LNCAP (cell line): Measurements from ENCODE around the gene LSMEM2.

ENCODE experiments used
- TF ChIP-seq, protein P1 (sequence below): fragments of 450-650 bp; IDR thresholded peaks from 2 replicates; pipeline ENCODE4 v1.5.1; 2017; ENCODE audit warnings: mild to moderate bottlenecking

LSMEM2 gene

DNA sequence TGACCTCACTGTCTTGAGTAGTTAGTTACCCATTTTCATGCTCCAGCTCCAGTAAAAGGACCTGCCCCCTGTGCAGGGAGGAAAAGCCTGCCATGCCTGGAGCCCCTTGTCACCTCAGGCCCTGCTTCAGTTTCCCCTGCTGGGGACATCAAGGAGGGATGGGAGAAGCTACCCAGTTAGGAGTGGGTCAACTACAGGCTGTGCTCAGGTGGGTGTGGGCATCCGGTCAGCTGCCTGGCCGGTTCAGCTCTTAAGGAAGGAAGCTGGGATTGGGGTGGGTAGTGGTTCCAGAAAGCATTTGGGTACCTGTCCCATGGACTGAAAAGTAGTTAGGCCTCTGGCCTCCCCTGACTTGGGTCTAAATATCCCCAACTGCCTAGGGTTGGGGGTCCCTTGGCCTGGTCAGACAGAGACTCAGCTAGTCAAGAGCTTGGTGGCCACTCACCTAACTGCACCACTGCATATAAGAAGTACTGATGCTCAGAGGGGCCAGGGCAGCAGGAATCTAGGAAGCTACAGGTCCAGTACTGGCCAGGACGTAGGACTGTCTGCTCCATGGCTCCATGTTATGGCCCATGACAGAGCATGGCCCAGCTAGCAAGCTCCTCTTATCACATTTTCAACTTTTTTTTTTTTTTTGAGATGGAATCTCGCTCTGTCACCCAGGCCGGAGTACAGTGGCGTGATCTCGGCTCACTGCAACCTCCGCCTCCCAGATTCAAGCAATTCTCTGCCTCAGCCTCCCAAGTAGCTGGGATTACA, 549 bp downstream of the LSMEM2 start:
- TF ChIP-seq, protein P1, sequence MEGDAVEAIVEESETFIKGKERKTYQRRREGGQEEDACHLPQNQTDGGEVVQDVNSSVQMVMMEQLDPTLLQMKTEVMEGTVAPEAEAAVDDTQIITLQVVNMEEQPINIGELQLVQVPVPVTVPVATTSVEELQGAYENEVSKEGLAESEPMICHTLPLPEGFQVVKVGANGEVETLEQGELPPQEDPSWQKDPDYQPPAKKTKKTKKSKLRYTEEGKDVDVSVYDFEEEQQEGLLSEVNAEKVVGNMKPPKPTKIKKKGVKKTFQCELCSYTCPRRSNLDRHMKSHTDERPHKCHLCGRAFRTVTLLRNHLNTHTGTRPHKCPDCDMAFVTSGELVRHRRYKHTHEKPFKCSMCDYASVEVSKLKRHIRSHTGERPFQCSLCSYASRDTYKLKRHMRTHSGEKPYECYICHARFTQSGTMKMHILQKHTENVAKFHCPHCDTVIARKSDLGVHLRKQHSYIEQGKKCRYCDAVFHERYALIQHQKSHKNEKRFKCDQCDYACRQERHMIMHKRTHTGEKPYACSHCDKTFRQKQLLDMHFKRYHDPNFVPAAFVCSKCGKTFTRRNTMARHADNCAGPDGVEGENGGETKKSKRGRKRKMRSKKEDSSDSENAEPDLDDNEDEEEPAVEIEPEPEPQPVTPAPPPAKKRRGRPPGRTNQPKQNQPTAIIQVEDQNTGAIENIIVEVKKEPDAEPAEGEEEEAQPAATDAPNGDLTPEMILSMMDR = no peak

DNA sequence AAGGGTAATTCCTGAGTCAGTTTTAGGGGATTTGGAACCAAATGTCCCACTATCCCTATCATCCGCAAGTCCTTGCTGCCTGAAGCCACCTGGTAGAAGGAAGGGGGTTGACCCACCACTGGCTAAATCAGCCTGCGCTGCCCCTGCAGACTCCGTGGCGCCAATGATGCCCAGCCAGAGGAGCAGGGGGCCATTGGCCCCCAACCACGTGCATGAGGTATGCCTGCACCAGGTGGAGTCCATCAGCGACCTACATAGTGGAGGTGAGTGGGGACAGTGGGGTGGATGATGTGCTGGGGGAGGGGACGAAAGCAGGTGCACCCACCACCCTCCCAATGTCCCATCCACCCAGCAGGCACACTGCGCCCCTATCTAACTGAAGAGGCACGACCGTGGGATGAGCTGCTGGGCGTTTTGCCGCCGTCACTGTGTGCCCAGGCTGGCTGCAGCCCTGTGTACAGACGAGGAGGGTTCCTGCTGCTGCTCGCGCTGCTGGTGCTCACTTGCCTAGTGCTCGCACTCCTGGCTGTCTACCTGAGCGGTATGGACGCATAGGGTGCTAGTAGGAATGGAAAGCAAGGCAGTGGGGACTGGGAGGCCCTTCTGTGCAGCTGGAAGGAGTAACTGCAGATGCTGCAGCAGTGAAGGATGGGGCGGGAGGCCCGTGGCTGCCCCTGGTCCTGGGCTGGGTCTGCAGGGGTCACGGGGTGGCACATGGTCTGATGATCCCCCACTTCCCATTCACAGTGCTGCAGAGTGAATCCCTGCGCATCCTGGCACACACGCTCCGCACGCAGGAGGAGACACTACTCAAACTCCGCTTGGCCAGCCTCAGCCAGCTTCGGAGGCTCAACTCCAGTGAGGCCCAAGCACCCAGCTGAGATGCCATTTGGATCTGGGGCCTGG, 7.7 kb downstream of the LSMEM2 start:
- TF ChIP-seq, protein P1 = no peak

DNA sequence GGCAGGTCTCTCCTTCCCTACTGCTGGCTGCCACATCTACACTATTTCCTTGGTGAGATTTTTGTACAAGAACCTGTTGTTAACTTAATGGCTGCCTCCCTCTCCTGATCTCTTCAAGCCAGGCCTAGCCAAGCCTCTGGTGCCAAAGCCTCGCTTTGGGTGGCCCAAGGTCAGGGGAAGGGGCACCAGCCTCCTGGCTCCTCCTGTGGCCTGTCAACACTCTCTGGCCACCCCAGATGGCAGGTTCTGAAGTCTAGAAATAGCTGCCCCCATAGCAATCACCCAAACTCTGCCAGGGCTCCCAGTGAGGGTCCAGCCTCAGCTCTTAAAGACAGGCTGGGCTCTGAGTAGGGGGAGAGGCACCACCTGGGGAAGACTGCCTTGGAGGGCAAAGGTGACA, 8.4 kb downstream of the LSMEM2 start:
- TF ChIP-seq, protein P1 = no peak

DNA sequence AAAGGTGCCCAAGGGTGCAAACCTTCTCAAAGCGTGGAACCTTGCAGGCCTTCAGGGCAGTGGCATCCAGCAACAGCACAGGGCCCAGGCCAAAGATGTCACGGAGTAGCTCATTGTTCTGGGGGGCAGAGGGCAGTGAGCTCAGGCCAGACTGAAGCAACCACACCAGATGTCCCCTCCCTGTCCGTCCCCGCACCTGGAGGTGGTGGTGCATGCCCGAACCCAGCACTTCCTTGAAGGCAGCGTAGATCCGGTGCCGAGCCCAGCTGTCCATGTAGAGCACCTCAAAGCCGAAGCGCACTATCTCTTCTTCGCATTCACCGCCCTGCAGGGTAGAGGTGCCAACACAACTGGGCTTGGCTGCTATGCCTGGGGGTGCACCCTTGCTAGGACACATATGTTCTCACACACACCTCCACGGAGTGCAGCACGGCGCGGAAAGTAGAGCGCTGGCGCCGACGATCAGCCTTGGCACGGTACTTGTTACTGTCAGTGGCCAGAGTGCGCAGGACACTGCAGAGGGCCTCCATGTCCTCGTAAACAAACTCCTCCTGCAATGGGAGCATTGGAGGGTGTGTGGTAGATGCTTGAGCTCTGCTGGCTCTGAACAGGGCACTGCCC, 9.6 kb downstream of the LSMEM2 start:
- TF ChIP-seq, protein P1 = no peak

DNA sequence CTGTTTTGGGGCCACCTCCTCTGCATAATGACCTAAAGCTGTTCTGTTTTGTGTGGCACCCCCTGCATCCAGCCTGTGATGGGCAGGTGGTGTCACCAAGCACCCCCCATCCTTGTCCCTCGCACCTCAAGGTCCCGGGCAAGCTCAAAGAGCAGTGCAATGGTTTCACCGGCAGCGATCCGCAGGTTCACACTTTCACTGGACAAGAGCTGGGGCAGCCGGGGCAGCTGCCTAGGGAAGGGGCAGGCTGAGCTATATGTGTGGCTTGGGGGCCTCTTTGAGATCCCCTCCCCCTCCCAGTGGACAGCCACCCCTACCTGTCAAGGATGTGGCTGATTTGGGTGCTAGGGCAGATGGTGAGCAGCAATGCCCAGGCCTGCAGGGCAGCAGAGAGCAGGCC, 10.2 kb downstream of the LSMEM2 start:
- TF ChIP-seq, protein P1 = no peak

DNA sequence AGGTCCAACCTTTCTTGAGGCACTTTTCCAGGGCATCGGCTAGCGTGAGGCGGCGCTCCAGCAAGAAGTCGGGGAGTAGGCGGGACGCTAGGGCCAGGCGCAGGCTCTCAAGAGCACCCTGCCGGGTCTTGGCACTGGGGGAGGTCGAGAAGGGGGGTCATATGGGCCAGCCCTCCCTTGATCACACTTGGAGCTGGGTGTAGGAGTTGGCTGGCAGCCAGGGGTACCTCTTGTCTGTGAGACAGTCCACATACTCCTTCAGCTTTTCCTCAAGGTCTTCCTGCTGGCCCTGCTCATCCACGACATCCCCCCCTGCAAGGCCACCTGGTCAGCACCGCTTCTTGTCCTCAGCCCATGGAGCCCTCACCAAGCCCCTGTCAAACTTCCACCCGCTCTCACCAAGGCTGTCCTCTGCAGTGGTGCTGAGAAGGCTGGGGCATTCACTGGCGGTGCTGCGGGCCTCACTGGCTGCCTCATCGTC, 11.3 kb downstream of the LSMEM2 start:
- TF ChIP-seq, protein P1 = no peak

DNA sequence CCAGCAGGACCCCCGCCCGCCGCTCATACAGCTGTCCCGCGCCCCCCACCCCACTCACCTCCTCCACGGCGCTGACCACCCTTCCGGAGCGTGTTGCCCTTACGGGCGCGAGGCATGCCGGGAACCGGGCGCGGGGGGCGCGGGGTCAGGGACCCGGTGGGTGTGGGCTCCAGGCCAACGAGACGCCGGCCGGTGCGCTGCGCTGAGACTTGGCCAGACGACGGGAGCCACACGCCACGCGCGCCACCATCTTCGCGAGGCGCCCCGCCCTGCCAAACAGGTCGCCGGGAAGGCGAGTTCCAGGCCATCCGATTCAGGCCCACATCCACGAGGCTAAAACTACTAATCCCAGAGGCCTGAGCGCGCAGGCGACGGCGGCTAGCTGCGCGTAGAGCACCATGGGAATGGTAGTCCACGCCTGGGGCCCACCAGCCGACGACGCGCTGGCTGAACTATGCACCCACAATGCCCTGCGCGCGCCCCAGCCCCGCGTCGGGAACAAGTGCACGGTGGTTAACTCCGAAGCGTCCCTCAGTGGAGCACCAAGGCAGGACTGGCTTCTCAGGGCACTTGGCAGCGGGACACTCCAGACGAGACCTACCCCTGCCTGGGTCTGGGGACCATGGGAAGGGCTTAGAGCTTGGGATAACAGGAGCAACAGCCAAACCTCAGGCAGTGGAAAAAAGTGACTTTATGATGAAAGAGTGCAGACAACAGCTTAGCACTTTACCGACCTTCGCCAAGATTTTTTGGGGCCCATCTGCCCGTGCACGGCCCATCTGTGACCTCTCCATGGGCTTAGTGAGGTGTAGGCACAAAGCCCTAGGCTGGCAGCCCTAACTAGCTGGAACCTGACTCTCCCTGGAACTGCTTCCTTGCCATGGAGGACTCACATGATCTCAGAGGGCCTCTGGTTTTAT, 13.5 kb downstream of the LSMEM2 start, which contains the start of gene IFRD2:
Gene IFRD2, minus strand, starts transcription at position 271 of the 920 bp plus-strand sequence. Its CDS starts 155 bp downstream, at position 116.
- TF ChIP-seq, protein P1 = no peak
